GM12891 (cell line): ENCODE results near the gene NRSN2.

Experiments used
- PAX5 ChIP-seq: IDR thresholded peaks from 2 replicates; pipeline ENCODE4 v1.6.1; 2011; ENCODE audit warnings: low read length, moderate library complexity, mild to moderate bottlenecking; ENCODE audit not compliant: insufficient read depth, severe bottlenecking
- POLR2A ChIP-seq: IDR thresholded peaks from 2 replicates; pipeline ENCODE4 v1.6.1; 2011; ENCODE audit warnings: low read depth, low read length, control low read depth
- POLR2AphosphoS5 ChIP-seq: IDR thresholded peaks from 2 replicates; pipeline ENCODE4 v1.6.1; 2011; ENCODE audit warnings: low read depth, low read length, control low read depth
- POU2F2 ChIP-seq: IDR thresholded peaks from 2 replicates; pipeline ENCODE4 v1.6.1; 2011; ENCODE audit warnings: low read depth, mild to moderate bottlenecking, control low read depth, low read length, moderate library complexity
- SPI1 ChIP-seq: IDR thresholded peaks from 2 replicates; pipeline ENCODE4 v1.6.1; 2011; ENCODE audit warnings: low read depth, low read length, control low read depth
- TAF1 ChIP-seq: IDR thresholded peaks from 2 replicates; pipeline ENCODE4 v1.6.1; 2011; ENCODE audit warnings: low read depth, low read length, control low read depth

DNA sequence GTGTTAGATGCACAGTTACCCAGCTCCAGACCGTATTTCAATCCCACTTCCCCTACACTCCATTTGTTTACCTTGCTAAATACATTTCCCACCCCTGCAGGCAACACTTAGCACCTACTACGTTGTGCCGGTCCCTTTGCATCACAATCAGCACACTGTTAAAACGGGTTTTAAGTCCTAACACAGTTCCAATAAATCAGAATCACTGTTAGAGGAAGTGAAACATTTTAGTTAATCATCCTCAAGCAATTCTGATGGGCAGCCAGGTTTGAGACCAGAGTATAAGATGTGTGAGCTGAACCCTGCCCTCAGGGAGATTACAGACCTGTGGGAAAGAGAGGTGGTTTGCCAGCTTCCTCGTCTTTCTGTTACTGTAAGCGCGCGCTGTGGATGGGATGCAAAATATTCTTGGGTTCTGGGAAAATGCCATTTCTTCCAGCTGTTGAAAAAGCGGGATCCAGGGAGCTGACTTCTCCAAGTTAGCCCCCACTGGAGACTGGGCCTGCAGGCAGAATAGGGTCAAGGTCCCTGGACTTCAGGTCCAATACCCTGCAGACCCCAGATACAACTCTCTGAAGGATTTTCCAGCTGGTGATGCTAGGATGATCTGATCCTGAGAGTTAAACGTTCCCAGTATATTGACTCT, 46.4 kb upstream of the NRSN2 start:
- no peak for TF ChIP-seq POU2F2
- TF ChIP-seq POLR2A = no peak
- TF ChIP-seq TAF1 = no peak
- TF ChIP-seq POLR2AphosphoS5 = no peak
- peak; percentile 91 for TF ChIP-seq SPI1
- no peak for TF ChIP-seq PAX5
